ENCODE results near the gene BORCS8. TPM values are rescaled to one million over a fixed set of nuclear protein-coding genes. Genes with fewer than 3 reads are reported as not detected.
"Not testable (repeated sequence)": the region's sequence is repeated elsewhere in the genome, so short reads cannot be mapped to it uniquely, and the experiment has no call there.

Gene BORCS8
- total RNA-seq, 3 donors from 2014 or later = 38.0 to 43.1 (median 38.6) TPM

DNA sequence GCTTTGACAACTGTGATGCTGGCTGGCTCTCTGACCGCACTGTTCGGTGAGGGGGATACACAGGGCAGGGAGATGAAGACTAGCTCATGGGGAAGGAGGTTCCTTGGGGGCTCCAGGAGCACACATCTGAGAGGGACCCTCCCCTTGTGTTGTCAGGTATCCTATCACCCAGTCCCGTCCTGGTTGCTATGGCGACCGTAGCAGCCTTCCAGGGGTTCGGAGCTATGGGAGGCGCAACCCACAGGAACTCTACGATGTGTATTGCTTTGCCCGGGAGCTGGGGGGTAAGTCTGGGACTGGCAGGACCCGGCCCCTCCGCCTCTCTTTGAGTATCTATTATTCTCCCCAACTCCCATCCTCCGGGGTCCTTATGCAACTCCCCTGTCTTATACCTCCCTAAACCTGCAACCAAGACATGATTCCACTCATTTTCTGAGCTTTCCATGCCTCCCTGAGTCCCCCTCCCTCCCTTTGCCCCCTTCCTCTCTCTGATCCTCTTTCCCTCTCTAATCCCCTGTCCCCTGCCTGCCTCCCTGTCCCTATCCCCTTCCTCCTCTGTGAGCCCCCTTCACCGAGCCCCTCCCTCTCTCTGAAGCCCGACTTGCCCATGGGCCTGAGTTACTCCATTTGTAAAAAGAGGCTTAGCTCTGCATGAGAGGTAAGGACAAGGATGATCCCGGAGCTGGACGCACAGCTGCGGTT is 32.3 kb upstream of the BORCS8 start:
- no peaks in the 10 kb centered on the region for H3K9me3 Mint-ChIP-seq
- peaks cover 5% of the 10 kb centered on the region for H3K27me3 Mint-ChIP-seq (ENCODE audit: low read depth)
- H3K36me3 Mint-ChIP-seq (ENCODE audit: insufficient read depth) = no peaks in the 10 kb centered on the region
- H3K4me1 Mint-ChIP-seq (ENCODE audit: low read depth) = peaks cover 4% of the 10 kb centered on the region
- ATAC-seq (no peak), DNase-seq (no peak)
- peak overlapping the region; percentile 57 for H3K4me3 Mint-ChIP-seq

DNA sequence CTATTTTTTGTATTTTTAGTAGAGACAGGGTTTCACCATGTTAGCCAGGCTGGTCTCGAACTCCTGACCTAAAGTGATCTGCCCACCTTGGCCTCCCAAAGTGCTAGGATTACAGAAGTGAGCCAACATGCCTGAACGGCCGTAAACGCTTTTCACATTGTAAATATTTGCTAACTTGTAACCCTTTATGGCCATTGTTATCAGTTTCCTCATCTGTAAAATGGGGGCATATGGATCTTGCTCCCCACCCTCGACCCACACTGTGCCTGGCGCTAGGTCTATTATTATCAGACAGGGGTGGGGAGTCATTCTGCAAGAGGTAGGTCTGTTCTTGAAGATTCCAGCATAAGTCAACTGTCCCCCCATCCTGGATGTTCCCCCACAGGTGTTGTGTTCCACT is 31.7 kb upstream of the BORCS8 start:
- H3K9me3 Mint-ChIP-seq = no peaks in the 10 kb centered on the region
- no peaks in the 10 kb centered on the region for H3K36me3 Mint-ChIP-seq (ENCODE audit: insufficient read depth)
- DNase-seq (no peak), ATAC-seq (no peak)
- peaks cover 5% of the 10 kb centered on the region for H3K27me3 Mint-ChIP-seq (ENCODE audit: low read depth)
- peaks cover 4% of the 10 kb centered on the region for H3K4me1 Mint-ChIP-seq (ENCODE audit: low read depth)
- H3K4me3 Mint-ChIP-seq = no peak overlapping the region

DNA sequence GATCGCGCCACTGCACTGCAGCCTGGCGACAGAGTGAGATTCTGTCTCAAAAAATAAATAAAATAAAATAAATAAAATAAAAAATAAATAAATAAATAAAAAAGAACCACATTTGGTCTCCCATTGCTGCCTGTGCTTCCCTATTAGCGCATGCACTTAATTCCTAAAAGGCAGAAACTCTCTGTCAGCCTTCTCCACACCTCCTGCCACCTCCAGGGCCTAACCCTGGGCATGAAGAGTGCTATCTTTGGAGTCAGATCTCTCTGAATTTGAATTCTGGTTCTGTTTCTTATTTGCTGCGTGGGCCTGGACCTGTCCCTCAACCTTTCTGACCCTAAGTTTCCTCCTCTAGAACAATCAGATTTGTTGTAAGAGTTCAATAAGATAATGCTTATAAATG is 31.1 kb upstream of the BORCS8 start:
- no peaks in the 10 kb centered on the region for H3K36me3 Mint-ChIP-seq (ENCODE audit: insufficient read depth)
- H3K27me3 Mint-ChIP-seq (ENCODE audit: low read depth) = peaks cover under 1% of the 10 kb centered on the region
- DNase-seq = no peak
- no peaks in the 10 kb centered on the region for H3K9me3 Mint-ChIP-seq
- H3K4me3 Mint-ChIP-seq = no peak overlapping the region
- ATAC-seq = no peak
- H3K4me1 Mint-ChIP-seq (ENCODE audit: low read depth) = peaks cover 4% of the 10 kb centered on the region

DNA sequence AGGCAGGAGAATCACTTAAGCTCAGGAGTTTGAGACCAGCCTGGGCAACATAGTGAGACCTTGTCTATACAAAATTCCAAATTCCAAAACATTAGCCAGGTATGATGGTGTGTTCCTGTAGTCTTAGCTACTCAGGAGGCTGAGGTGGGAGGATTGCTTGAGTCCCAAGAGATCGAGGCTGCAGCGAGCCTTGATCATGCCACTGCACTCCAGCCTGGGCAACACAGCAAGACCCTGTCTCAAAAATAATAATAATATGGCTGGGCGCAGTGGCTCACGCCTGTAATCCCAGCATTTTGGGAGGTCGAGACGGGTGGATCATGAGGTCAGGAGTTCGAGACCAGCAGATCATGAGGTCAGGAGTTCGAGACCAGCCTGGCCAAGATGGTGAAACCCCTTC is 29.0 kb upstream of the BORCS8 start:
- H3K9me3 Mint-ChIP-seq; ATAC-seq; H3K4me3 Mint-ChIP-seq; DNase-seq; H3K4me1 Mint-ChIP-seq (ENCODE audit: low read depth); H3K36me3 Mint-ChIP-seq (ENCODE audit: insufficient read depth): not testable (repeated sequence)
- H3K27me3 Mint-ChIP-seq (ENCODE audit: low read depth) = peaks cover 12% of the 10 kb centered on the region

DNA sequence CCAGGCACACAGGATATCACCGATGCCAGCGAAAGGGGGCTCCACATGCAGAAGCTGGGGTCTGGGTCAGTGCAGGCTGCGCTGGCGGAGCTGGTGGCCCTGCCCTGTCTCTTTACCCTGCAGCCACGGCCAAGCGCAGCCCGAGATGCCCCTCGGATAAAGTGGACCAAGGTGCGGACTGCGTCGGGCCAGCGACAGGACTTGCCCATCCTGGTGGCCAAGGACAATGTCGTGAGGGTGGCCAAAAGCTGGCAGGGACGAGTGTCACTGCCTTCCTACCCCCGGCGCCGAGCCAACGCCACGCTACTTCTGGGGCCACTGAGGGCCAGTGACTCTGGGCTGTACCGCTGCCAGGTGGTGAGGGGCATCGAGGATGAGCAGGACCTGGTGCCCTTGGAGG is 27.0 kb upstream of the BORCS8 start:
- Mint-ChIP-seq H3K9me3 (no peaks in the 10 kb centered on the region), H3K4me3 (no peak overlapping the region), H3K27me3 (ENCODE audit: low read depth) (peaks cover 30% of the 10 kb centered on the region), H3K36me3 (ENCODE audit: insufficient read depth) (no peaks in the 10 kb centered on the region), H3K4me1 (ENCODE audit: low read depth) (no peaks in the 10 kb centered on the region)
- no peak for DNase-seq
- ATAC-seq = no peak

DNA sequence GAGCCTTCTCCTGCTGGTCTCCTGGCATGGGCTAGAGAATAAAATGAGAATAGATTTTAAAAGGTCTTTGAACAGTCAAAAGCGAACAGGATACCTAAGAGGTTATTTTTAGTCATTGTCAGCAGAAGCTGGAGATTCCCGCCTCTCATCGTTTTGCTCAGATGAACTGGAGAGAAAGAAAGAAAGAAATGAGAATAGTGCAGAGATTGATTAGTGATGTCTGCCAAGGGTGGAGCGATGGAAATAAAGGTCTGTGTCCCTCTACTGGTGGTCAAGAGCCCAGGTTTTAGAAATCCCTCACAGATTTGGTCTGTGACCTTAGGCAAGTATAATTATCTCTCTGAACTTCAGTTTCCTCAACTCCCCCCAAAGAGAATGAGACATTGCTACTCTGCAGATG is 25.1 kb upstream of the BORCS8 start:
- DNase-seq (no peak), ATAC-seq (no peak)
- Mint-ChIP-seq H3K36me3 (ENCODE audit: insufficient read depth) (no peaks in the 10 kb centered on the region), H3K27me3 (ENCODE audit: low read depth) (peaks cover 48% of the 10 kb centered on the region), H3K4me1 (ENCODE audit: low read depth) (peaks cover 2% of the 10 kb centered on the region), H3K4me3 (no peak overlapping the region), H3K9me3 (no peaks in the 10 kb centered on the region)

DNA sequence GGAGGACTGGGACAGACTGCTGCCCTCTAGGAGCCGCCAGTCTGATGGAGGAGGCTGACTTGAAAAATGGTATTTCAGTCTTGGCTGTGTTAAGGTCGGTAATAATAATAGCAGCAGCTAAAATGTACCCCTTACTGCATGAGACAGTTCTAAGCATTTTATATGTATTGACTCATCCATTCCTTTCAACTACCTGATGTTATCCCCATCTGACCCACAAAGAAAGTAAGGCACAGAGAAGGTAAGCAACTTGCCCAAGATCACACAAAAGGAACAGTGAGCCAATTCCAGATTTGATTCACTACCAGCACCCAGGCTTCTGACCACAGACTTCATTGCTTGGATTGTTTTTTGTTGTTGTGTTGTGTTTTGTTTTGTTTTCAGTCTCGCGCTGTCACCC is 23.8 kb upstream of the BORCS8 start:
- Mint-ChIP-seq H3K36me3 (ENCODE audit: insufficient read depth) (no peaks in the 10 kb centered on the region), H3K27me3 (ENCODE audit: low read depth) (peaks cover 56% of the 10 kb centered on the region), H3K4me3 (no peak overlapping the region), H3K9me3 (no peaks in the 10 kb centered on the region), H3K4me1 (ENCODE audit: low read depth) (peaks cover 2% of the 10 kb centered on the region)
- ATAC-seq = no peak
- no peak for DNase-seq

DNA sequence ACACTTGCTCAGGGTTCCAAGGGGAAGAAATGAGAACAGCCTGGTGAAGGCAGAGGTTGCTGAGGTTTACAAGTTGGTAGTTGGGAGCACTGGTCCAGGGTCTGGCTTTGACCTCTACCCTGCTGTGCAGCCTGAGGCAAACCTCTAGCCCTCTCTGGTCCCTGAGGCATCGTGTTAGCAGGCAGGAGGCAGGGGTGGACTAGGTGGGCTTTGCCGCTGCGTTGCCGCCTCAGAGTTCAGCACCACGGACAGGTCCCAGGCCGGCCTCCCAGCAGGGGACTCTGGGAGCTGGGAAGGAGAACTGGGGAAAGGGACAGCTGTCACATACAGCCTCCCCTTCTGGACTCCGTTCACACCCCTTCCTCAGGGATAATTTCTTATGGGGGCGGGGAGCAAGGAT is 22.9 kb upstream of the BORCS8 start:
- peaks cover 2% of the 10 kb centered on the region for H3K4me1 Mint-ChIP-seq (ENCODE audit: low read depth)
- H3K27me3 Mint-ChIP-seq (ENCODE audit: low read depth) = peaks cover 60% of the 10 kb centered on the region
- no peaks in the 10 kb centered on the region for H3K36me3 Mint-ChIP-seq (ENCODE audit: insufficient read depth)
- DNase-seq (no peak), ATAC-seq (peak in 1 of 2 donors; percentile 25)
- H3K4me3 Mint-ChIP-seq = no peak overlapping the region
- no peaks in the 10 kb centered on the region for H3K9me3 Mint-ChIP-seq

DNA sequence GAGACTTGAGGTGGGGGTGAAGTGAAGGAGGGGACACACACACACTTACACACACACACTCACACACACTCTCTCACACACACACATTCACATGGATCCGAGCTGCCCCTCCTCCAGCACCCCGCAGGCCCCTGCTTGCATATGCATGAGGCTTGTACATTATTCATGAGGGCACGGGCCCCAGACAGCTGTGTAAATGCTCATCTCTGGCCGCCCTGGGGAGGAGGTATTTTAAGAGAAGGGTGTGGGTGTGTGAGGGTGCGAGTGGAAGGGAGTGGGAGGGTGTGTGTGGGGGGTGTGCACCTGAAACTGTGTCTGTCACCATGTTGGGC is 22.2 kb upstream of the BORCS8 start:
- peak in 1 of 2 donors; percentile 27 for ATAC-seq
- Mint-ChIP-seq H3K36me3 (ENCODE audit: insufficient read depth) (no peaks in the 10 kb centered on the region), H3K9me3 (no peaks in the 10 kb centered on the region), H3K4me1 (ENCODE audit: low read depth) (peaks cover 2% of the 10 kb centered on the region), H3K4me3 (no peak overlapping the region), H3K27me3 (ENCODE audit: low read depth) (peaks cover 60% of the 10 kb centered on the region)
- DNase-seq = no peak

DNA sequence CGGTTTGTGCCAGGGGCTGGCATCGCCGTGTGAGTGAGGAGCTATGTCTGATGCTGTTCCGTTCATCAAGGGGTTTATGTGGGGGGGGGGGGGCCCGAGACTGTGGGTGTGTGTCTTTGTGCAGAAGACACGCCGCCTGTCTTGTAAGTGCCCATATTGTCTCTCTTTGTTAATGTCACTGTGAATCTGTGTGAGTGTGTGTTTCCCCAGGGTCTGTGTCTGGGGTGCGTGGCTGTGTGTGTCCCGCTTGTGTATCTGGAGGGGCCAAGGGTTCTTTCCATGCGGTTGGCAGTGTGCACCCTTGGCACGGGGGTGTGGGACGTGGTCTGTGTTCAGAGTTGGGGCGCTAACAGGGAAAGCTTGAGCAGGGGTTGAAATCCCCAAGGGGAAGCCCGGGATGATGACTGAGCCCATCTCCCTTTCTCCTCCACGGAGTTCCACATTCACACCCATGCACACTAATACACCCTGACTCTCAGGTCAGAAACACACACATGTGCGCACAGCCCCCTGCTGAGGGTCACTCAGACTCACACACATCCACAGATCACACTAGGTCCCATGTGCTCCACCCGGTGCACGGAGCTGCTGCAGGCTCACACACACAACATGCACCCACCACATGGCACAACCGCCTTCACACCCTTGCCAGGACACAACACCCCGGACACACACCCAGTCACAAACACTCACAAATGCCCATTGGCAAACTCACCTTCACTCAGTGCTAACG is 21.6 kb upstream of the BORCS8 start:
- peak in 1 of 2 donors; percentile 36 for ATAC-seq
- peaks cover 60% of the 10 kb centered on the region for H3K27me3 Mint-ChIP-seq (ENCODE audit: low read depth)

DNA sequence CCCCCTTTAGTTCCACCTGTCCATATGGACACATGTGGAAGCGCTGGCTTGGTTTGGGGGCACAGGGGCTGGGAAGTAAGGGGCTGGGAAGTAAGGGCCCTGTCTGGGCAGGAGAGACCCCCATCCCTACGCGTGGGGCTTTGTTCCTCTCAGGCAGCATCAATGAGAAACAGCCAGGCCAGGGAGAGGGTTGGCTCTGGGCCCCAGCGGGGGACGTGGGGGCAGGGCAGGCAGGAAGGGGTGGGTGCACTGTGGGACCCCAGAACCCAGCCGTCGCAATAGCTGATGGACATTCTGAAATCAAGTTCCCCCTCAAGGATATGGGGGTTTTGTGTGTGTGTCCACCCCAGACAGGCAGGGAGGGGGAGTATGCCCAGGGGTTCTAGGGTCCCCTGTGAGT is 21.0 kb upstream of the BORCS8 start:
- DNase-seq (no peak), ATAC-seq (no peak)
- no peaks in the 10 kb centered on the region for H3K9me3 Mint-ChIP-seq
- no peak overlapping the region for H3K4me3 Mint-ChIP-seq
- peaks cover 3% of the 10 kb centered on the region for H3K4me1 Mint-ChIP-seq (ENCODE audit: low read depth)
- H3K27me3 Mint-ChIP-seq (ENCODE audit: low read depth) = peaks cover 60% of the 10 kb centered on the region
- no peaks in the 10 kb centered on the region for H3K36me3 Mint-ChIP-seq (ENCODE audit: insufficient read depth)

More for the DNA sequence above, 21.6 kb upstream of the BORCS8 start:
- Mint-ChIP-seq H3K36me3 (ENCODE audit: insufficient read depth) (no peaks in the 10 kb centered on the region), H3K4me3 (no peak overlapping the region), H3K4me1 (ENCODE audit: low read depth) (peaks cover 2% of the 10 kb centered on the region), H3K9me3 (no peaks in the 10 kb centered on the region)
- no peak for DNase-seq

DNA sequence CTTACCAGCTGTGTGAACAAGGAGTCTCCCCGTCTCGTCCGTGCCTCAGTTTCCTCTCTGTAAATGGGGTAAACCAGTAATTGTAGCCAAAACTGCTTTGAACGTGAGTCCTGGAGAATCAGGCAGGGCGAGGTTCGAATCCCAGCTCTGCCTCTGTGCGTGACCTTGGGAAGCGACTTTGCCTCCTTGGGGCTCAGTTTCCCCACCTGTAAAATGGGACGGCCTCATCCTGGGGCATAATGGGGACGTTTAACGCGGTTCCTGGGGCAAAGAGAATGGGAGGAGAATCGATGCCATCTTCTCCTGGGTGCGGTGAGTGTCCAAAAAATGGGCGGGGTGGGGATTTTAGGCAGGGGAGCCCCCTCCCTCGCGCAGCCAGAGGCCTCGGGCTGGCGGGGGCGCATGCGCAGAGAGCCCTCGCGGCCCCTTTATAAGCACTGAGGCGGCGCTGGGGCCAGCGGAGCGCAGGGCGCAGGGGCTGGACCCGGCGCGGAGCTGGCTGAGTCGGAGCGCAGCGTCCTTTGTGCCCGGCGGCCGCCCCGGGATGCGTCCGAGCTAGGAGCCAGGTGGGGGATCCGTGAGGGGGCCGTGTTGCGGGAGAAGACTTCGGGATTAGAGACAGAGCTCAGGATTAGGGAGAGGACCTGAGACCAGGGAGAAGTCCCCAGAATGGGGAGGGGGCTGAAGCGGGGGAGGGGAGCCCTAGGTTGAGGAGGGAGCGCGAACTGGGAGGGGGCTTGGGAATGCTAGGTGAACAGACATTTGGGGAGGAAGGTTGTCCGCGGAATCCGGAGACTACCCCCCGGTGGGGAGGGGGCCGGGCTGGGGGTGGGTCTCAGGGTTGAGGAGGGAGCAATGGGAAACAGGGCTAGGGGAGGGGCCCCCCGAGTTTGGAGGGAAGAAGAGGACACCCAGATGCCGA is 19.8 kb upstream of the BORCS8 start, which contains the start of gene NCAN:
Gene NCAN, plus strand, starts transcription at position 460 of the 922 bp plus-strand sequence. CDS start 4,996 bp downstream, outside the sequence.
- H3K4me3 Mint-ChIP-seq = no peak within 1 kb of the TSS
- DNase-seq = no peak
- no peaks in the 10 kb centered on the region for H3K9me3 Mint-ChIP-seq
- H3K27me3 Mint-ChIP-seq (ENCODE audit: low read depth) = peaks cover 53% of the 10 kb centered on the region
- H3K36me3 Mint-ChIP-seq (ENCODE audit: insufficient read depth) = no peaks in the 10 kb centered on the region
- no peak for ATAC-seq
- H3K4me1 Mint-ChIP-seq (ENCODE audit: low read depth) = peaks cover 14% of the 10 kb centered on the region

DNA sequence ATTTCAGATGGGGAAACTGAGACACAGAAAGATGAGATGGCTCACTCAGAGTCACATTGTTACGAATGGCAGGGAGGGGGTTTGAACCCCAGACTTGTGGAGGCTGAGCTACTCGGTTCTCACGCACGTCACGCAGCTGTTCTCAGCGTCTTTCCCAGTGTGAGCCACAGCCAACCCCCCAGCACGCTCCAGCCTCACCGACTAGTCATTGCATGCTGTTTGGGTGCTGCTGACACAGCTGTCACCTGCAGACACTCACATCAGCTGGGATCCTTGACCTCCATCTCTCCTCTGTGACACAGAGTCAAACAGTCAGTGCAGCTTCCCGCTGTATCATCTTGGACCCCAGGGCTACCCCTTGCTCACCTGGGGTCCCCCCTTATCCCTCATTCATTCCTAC is 17.4 kb upstream of the BORCS8 start:
- Mint-ChIP-seq H3K4me1 (ENCODE audit: low read depth) (peaks cover 15% of the 10 kb centered on the region), H3K4me3 (no peak overlapping the region), H3K27me3 (ENCODE audit: low read depth) (peaks cover 34% of the 10 kb centered on the region), H3K9me3 (no peaks in the 10 kb centered on the region), H3K36me3 (ENCODE audit: insufficient read depth) (no peaks in the 10 kb centered on the region)
- DNase-seq (no peak), ATAC-seq (no peak)

Data from activated T-cell treated with anti-CD3 and anti-CD28 coated beads, Interleukin-2, amount 50 U/mL, for 4 hours (primary cell).